Breast epithelium (tissue), 3 donors: ENCODE results near the gene VIL1.

Source experiments
- POLR2A ChIP-seq: fragments of 450-650 bp; IDR thresholded peaks from one replicate; pipeline ENCODE4 v1.6.1; 2016; ENCODE audit warnings: antibody characterized with exemption, mild to moderate bottlenecking, moderate library complexity
- TF ChIP-seq, protein P1 (sequence below), 3 donors: fragments of 450-650 bp; IDR thresholded peaks; one replicate each; pipeline ENCODE4 v1.5.1; 2016 to 2017; ENCODE audit warnings: antibody characterized with exemption in 3 of 3, mild to moderate bottlenecking in 3 of 3, moderate library complexity in 3 of 3

DNA sequence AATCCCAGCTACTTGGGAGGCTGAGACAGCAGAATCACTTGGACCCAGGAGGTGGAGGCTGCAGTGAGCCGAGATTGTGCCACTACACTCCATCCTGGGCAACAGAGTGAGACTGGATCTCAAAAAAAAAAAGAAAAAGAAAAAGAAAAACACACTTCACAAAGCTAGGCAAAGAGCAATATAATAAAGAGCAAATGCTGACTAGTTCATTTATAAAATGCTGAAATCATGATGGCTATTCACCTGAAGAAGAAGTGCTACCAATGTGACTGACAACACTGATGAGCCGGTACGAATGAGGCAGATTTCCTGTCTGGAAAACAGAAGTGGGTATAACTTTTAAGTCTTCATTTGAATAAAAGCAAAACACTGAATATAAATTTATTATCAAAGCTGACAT is 37.9 kb downstream of the VIL1 start:
- TF ChIP-seq, protein P1, sequence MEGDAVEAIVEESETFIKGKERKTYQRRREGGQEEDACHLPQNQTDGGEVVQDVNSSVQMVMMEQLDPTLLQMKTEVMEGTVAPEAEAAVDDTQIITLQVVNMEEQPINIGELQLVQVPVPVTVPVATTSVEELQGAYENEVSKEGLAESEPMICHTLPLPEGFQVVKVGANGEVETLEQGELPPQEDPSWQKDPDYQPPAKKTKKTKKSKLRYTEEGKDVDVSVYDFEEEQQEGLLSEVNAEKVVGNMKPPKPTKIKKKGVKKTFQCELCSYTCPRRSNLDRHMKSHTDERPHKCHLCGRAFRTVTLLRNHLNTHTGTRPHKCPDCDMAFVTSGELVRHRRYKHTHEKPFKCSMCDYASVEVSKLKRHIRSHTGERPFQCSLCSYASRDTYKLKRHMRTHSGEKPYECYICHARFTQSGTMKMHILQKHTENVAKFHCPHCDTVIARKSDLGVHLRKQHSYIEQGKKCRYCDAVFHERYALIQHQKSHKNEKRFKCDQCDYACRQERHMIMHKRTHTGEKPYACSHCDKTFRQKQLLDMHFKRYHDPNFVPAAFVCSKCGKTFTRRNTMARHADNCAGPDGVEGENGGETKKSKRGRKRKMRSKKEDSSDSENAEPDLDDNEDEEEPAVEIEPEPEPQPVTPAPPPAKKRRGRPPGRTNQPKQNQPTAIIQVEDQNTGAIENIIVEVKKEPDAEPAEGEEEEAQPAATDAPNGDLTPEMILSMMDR (IDR thresholded peaks at IDR 0.05) = no peak
- TF ChIP-seq POLR2A = no peak
